AG10803 (cell line): ENCODE results near the gene FILIP1L.

ENCODE experiments used
- DNase-seq: peaks from one replicate; pipeline ENCODE4 v3.0.0; 2010; ENCODE audit warnings: low read depth
- H3K4me3 ChIP-seq: 2 replicates; pipeline ENCODE4 v1.5.1; 2011; ENCODE audit warnings: mild to moderate bottlenecking, low read length, control low read depth
- TF ChIP-seq, protein P1 (sequence below): conservative IDR thresholded peaks from 2 replicates; pipeline ENCODE4 v1.5.1; 2011; ENCODE audit warnings: mild to moderate bottlenecking, low read length, control low read depth, inconsistent platforms

The FILIP1L gene

DNA sequence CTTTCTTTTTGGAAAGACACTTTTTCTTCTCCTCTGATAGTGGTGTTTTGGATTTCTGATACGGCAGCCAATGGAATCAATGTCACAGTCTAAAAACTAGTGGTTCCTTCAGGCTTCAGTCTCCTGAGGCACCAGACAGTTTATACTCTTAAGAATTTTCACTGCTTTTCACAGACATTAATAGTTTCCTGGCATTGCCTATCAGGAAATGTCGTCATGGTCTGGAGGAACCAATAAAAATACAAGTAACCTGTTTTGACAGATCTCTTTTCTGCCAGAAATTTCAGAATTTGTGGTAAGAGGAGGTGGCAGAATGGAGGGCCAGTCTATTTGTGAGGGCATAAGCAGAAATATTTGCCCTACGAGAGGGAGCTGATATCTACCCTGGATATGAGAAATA lies 44.8 kb downstream of the FILIP1L start:
- TF ChIP-seq, protein P1, sequence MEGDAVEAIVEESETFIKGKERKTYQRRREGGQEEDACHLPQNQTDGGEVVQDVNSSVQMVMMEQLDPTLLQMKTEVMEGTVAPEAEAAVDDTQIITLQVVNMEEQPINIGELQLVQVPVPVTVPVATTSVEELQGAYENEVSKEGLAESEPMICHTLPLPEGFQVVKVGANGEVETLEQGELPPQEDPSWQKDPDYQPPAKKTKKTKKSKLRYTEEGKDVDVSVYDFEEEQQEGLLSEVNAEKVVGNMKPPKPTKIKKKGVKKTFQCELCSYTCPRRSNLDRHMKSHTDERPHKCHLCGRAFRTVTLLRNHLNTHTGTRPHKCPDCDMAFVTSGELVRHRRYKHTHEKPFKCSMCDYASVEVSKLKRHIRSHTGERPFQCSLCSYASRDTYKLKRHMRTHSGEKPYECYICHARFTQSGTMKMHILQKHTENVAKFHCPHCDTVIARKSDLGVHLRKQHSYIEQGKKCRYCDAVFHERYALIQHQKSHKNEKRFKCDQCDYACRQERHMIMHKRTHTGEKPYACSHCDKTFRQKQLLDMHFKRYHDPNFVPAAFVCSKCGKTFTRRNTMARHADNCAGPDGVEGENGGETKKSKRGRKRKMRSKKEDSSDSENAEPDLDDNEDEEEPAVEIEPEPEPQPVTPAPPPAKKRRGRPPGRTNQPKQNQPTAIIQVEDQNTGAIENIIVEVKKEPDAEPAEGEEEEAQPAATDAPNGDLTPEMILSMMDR, result no peak
- no peak for DNase-seq
- H3K4me3 ChIP-seq, result no peak overlapping the region

DNA sequence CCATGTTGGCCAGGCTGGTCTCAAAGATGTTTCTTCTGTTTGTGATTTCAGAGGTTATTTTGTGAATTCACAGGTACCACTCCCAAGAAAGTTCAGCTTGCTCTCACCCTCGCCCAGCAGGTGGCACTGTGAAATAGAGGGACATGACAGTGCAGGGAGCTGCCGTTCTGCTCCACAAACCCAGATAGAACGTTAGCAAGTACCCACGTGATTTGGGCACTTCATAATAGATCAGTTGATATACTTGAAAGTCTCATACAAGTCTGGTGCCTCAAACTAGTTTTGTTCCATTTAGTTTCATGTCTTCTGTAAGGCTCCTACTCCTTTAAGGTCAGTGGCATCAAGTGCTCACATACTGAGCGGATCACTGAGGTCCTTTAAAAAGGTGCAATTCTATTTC lies 45.5 kb downstream of the FILIP1L start:
- TF ChIP-seq, protein P1, result peak; percentile 78
- H3K4me3 ChIP-seq, result no peak overlapping the region
- peak; percentile 75 for DNase-seq

DNA sequence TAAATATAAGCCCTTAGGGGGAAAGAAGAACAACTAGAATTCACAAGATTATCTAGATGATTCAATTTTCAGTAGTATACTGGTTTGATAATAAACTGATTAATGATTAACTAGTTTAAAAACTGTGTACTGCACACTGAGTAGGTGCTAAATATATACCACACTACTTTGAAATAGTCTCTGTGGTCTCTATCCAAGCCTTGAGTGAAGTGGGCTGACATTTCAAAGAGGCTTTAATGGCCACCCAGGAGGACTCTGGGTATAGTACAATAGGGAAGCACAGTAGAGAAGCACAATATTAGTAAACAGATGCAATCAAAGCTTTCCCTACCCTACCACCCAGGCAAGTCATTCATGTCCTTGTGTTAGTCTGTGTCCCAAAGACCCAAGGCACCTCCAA lies 46.7 kb downstream of the FILIP1L start:
- TF ChIP-seq, protein P1, result no peak
- no peak for DNase-seq
- H3K4me3 ChIP-seq, result no peak overlapping the region

DNA sequence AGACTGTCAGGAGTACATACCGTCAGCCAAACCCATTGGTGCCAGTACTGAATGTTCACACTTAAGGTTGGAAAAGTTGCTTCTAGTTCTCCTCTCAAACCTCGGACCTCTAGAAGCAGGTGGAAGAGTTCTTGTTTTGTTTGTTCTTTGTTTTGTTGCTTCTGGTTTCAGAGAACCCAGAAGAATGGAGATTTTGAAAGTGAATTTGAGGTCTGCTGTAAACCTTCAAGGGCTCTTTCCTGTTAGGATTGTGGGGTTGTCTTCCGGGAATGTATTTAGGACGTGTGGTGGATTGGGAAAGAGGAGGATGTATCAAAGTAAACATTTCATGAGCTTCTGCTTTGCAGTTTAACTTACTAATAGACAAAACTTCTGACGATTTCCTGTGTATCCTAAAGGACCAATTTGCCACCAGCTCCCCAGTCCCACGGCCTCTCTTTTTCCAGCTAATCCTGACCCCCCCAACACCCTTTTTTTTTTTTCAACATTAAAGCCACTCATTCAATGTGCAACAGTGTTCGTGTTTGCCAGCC lies 50.3 kb downstream of the FILIP1L start:
- H3K4me3 ChIP-seq, result no peak overlapping the region
- peak; percentile 73 for DNase-seq
- TF ChIP-seq, protein P1, result no peak

DNA sequence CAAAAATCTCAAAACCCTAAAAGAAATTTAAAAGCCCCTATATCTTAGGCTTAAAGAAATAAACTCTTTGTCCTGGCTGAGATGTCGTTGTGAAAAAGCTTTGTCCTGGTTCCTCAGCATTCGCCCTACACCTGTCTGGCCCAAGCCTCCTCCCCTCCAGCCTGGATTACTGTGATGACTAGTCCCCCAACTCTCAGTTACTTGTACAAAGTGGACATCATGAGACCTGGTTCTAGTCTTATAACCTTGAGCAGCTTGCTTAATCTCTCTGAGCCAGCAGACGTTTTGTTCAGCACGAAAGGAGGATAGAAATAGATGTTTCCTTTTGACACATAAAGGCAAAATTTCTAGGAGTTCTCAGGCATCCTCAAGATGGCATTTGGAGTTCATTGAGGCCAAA lies 51.6 kb downstream of the FILIP1L start:
- TF ChIP-seq, protein P1, result no peak
- H3K4me3 ChIP-seq, result no peak overlapping the region
- no peak for DNase-seq

DNA sequence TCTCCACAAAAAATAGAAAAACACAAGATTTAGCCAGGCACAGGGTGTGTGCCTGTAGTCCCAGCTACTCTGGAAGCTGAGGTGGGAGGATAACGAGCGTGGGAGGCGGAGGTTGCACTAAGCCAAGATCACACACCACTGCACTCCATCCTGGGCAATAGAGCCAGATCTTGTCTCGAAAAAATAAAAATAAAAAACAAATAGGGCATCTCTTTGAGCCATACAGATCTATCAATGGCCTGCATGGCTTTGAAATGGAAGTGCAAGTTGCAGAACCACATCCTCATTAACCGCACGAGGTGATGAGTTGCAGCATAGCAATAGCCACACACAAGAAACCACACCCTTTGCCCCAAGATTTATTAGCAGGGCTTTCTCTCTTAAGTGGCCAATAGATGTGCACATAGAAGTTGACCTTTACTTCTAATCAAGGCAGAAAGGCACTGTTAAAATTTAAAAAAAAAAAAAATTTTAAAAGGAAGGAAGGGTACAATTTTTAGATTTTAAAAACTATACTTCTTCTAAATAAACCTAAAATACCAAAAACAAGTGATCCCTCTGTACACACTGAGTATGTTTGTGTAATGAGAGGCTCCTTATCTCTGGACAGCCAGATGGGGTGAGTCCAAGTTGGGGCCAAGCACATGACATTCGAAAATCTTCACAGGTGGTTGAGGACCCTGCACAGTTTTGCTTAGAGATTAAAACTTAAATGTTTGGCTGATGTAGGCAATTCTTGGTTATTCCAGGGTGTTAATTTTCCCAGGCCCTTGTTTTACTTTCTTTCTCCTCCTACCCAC lies 53.4 kb downstream of the FILIP1L start:
- TF ChIP-seq, protein P1, result no peak
- DNase-seq, result no peak
- H3K4me3 ChIP-seq, result no peak overlapping the region

- no peak overlapping the region for H3K4me3 ChIP-seq
Measured at GRCh38 chr3:100059472-100059871, 54.8 kb downstream of the FILIP1L start.

More at GRCh38 chr3:100059472-100059871, 54.8 kb downstream of the FILIP1L start:
- TF ChIP-seq, protein P1, result no peak
- DNase-seq, result no peak
